ENCODE measurements around the gene TARM1. TPM values are rescaled to one million over a fixed set of nuclear protein-coding genes. Genes with fewer than 3 reads are reported as not detected.

TARM1 gene
- polyA plus RNA-seq, 1 donor from 2014 or later = not detected

DNA sequence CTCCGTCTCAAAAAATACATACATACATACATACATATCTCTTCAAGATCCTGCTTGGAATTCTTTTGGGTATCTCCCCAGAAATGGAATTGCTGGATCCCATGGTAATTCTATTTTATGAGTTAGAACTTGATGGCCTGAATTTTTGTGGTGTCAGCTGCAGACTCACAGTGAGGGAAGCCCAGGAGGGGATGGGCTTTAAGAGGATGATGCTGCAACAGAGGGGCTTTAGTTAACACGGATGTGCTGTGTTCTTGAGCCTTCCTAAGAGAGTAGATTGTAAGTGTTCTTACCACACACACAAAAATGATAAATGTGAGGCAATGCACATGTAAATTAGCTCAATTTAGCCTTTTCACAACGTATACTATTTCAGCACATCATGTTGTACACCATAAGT is 58.0 kb downstream of the TARM1 start:
- Histone ChIP-seq H3K27me3 (ENCODE audit: insufficient read depth, low read depth, low read length) (no peaks in the 10 kb centered on the region), H2AFZ (ENCODE audit: low read depth, low read length) (no peak overlapping the region), H3K27ac (ENCODE audit: low read length) (no peak overlapping the region), H3K9ac (ENCODE audit: low read length) (peak overlapping the region; percentile 48), H3F3A (ENCODE audit: insufficient read depth, low read length, poor library complexity, severe bottlenecking) (no peaks in the 10 kb centered on the region), H3K4me3 (ENCODE audit: low read length) (no peak overlapping the region), H3K79me2 (replicated peaks; ENCODE audit: insufficient read depth, low read length) (no peaks in the 10 kb centered on the region), H3K4me2 (ENCODE audit: low read length) (no peak overlapping the region), H4K20me1 (ENCODE audit: insufficient read depth) (no peaks in the 10 kb centered on the region), H3K9me3 (ENCODE audit: low read length) (no peaks in the 10 kb centered on the region), H3K9me2 (ENCODE audit: insufficient read depth, low read length) (no peaks in the 10 kb centered on the region), H3K36me3 (ENCODE audit: insufficient read depth, low read length) (no peaks in the 10 kb centered on the region)
- TF ChIP-seq MXI1 (conservative IDR thresholded peaks at IDR 0.05; ENCODE audit: poor library complexity, severe bottlenecking) (no peak), POLR2AphosphoS5 (IDR thresholded peaks at IDR 0.05) (no peak), EP300 (conservative IDR thresholded peaks at IDR 0.05; ENCODE audit: poor library complexity, severe bottlenecking) (no peak), RAD21 (conservative IDR thresholded peaks at IDR 0.05) (no peak), SMC3 (conservative IDR thresholded peaks at IDR 0.05; ENCODE audit: poor library complexity) (no peak), EZH2 (IDR thresholded peaks at IDR 0.05; ENCODE audit: borderline replicate concordance, insufficient read depth, low read length, poor library complexity, severe bottlenecking) (no peak), TAF1 (IDR thresholded peaks at IDR 0.05; ENCODE audit: low read depth) (no peak)
- TF ChIP-seq, protein P1, sequence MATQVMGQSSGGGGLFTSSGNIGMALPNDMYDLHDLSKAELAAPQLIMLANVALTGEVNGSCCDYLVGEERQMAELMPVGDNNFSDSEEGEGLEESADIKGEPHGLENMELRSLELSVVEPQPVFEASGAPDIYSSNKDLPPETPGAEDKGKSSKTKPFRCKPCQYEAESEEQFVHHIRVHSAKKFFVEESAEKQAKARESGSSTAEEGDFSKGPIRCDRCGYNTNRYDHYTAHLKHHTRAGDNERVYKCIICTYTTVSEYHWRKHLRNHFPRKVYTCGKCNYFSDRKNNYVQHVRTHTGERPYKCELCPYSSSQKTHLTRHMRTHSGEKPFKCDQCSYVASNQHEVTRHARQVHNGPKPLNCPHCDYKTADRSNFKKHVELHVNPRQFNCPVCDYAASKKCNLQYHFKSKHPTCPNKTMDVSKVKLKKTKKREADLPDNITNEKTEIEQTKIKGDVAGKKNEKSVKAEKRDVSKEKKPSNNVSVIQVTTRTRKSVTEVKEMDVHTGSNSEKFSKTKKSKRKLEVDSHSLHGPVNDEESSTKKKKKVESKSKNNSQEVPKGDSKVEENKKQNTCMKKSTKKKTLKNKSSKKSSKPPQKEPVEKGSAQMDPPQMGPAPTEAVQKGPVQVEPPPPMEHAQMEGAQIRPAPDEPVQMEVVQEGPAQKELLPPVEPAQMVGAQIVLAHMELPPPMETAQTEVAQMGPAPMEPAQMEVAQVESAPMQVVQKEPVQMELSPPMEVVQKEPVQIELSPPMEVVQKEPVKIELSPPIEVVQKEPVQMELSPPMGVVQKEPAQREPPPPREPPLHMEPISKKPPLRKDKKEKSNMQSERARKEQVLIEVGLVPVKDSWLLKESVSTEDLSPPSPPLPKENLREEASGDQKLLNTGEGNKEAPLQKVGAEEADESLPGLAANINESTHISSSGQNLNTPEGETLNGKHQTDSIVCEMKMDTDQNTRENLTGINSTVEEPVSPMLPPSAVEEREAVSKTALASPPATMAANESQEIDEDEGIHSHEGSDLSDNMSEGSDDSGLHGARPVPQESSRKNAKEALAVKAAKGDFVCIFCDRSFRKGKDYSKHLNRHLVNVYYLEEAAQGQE (IDR thresholded peaks at IDR 0.05; ENCODE audit: borderline replicate concordance) = no peak
- TF ChIP-seq, protein P2, sequence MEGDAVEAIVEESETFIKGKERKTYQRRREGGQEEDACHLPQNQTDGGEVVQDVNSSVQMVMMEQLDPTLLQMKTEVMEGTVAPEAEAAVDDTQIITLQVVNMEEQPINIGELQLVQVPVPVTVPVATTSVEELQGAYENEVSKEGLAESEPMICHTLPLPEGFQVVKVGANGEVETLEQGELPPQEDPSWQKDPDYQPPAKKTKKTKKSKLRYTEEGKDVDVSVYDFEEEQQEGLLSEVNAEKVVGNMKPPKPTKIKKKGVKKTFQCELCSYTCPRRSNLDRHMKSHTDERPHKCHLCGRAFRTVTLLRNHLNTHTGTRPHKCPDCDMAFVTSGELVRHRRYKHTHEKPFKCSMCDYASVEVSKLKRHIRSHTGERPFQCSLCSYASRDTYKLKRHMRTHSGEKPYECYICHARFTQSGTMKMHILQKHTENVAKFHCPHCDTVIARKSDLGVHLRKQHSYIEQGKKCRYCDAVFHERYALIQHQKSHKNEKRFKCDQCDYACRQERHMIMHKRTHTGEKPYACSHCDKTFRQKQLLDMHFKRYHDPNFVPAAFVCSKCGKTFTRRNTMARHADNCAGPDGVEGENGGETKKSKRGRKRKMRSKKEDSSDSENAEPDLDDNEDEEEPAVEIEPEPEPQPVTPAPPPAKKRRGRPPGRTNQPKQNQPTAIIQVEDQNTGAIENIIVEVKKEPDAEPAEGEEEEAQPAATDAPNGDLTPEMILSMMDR (IDR thresholded peaks at IDR 0.05; ENCODE audit: poor library complexity, severe bottlenecking) = no peak

DNA sequence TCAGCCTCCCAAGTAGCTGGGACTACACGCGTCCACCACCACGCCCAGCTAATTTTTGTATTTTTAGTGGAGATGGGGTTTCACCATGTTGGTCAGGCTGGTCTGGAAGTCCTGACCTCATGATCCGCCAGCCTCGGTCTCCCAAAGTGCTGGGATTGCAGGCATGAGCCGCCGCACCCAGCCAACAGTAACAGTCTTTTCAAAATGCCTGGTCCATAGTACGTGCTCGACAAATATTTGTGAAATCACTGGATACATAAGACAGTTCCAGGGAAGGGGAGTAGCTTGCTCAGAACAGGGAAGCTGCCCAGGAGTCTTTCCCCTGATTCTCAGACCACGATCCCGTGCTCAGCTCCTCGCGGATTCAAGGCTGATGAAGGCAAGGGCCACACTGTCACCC is 59.2 kb downstream of the TARM1 start:
- no peaks in the 10 kb centered on the region for H3K9me3 ChIP-seq (ENCODE audit: low read length)
- H3K4me2 ChIP-seq (ENCODE audit: low read length) = no peak overlapping the region
- no peak for TF ChIP-seq SMC3 (conservative IDR thresholded peaks at IDR 0.05; ENCODE audit: poor library complexity)
- TF ChIP-seq RAD21 (conservative IDR thresholded peaks at IDR 0.05) = no peak
- no peak for TF ChIP-seq MXI1 (conservative IDR thresholded peaks at IDR 0.05; ENCODE audit: poor library complexity, severe bottlenecking)
- TF ChIP-seq, protein P2 (IDR thresholded peaks at IDR 0.05; ENCODE audit: poor library complexity, severe bottlenecking) = no peak
- no peak for TF ChIP-seq EZH2 (IDR thresholded peaks at IDR 0.05; ENCODE audit: borderline replicate concordance, insufficient read depth, low read length, poor library complexity, severe bottlenecking)
- TF ChIP-seq, protein P1 (IDR thresholded peaks at IDR 0.05; ENCODE audit: borderline replicate concordance) = no peak
- no peak for TF ChIP-seq POLR2AphosphoS5 (IDR thresholded peaks at IDR 0.05)
- TF ChIP-seq EP300 (conservative IDR thresholded peaks at IDR 0.05; ENCODE audit: poor library complexity, severe bottlenecking) = no peak
- no peak for TF ChIP-seq TAF1 (IDR thresholded peaks at IDR 0.05; ENCODE audit: low read depth)
- no peaks in the 10 kb centered on the region for H3K9me2 ChIP-seq (ENCODE audit: insufficient read depth, low read length)
- H3K27ac ChIP-seq (ENCODE audit: low read length) = no peak overlapping the region
- H3K36me3 ChIP-seq (ENCODE audit: insufficient read depth, low read length) = no peaks in the 10 kb centered on the region
- H4K20me1 ChIP-seq (ENCODE audit: insufficient read depth) = no peaks in the 10 kb centered on the region
- no peak overlapping the region for H3K4me3 ChIP-seq (ENCODE audit: low read length)
- H2AFZ ChIP-seq (ENCODE audit: low read depth, low read length) = no peak overlapping the region
- no peak overlapping the region for H3K9ac ChIP-seq (ENCODE audit: low read length)
- no peaks in the 10 kb centered on the region for H3K27me3 ChIP-seq (ENCODE audit: insufficient read depth, low read depth, low read length)
- H3K79me2 ChIP-seq (replicated peaks; ENCODE audit: insufficient read depth, low read length) = no peaks in the 10 kb centered on the region
- H3F3A ChIP-seq (ENCODE audit: insufficient read depth, low read length, poor library complexity, severe bottlenecking) = no peaks in the 10 kb centered on the region
